ENCODE measurements around the gene NPR2. TPM values are rescaled to one million over a fixed set of nuclear protein-coding genes. Genes with fewer than 3 reads are reported as not detected.

Gene NPR2
- 11.1 TPM for polyA plus RNA-seq (2013, experiment 1 of 2)
- 10.5 TPM for polyA plus RNA-seq (2013, experiment 2 of 2)

DNA sequence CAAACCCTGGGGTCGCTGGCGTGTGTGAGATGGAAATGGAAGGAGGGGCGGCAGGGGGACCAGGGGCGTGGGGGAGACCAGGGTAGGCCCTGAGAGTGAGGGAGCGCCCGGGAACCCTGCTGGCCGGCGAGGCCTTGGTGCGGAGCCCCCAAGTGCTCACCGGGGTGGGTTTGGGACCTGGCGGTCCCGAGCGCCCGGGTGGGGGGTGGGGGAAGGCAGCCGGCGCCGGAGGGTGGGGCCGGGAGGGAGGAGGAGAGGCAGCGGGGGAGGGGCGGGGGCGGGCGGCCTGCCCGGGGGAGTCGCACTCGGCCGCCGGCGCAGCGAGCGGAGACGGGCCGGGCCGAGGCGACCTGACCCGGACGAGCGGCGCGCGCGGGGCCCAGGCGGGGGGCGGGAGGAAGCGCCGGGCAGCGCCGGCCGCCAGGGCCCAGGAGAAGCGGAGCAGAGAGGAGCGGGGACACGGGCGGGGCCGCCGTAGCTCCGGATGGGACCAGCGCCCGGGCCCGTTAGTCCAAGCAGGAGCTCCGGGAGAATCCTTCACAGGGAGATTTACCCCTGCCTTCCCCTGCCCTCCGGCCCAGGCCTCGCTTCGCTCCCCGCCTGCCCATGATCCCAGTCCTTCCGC lies at the start of gene NPR2:
Gene NPR2, plus strand, starts transcription at position 295 of the 625 bp plus-strand sequence. CDS start 818 bp downstream, outside the sequence.
- peak within 1 kb of the TSS; percentile 81 for H3K9ac ChIP-seq (ENCODE audit: low read depth, low read length)
- no peak within 1 kb of the TSS for H3K27ac ChIP-seq (ENCODE audit: low read depth, low read length)
- H3K36me3 ChIP-seq (ENCODE audit: insufficient read depth, low read length) = peaks cover under 1% of the 10 kb centered on the region; the same call in 1 of the 2 replicates
- H3K4me1 ChIP-seq (ENCODE audit: insufficient read depth, low read length) = peaks cover 6% of the 10 kb centered on the region
- 1% methylated on average over 56 of the region's 64 CpGs for WGBS
- H3K4me3 ChIP-seq (ENCODE audit: low read length) = peak within 1 kb of the TSS; percentile 68
- no peaks in the 10 kb centered on the region for H3K9me3 ChIP-seq (ENCODE audit: insufficient read depth, low read depth, low read length)
- H3K27me3 ChIP-seq (ENCODE audit: insufficient read depth, low read length) = peaks cover 5% of the 10 kb centered on the region

- H3K4me1 ChIP-seq (ENCODE audit: insufficient read depth, low read length) = peaks cover 2% of the 10 kb centered on the region; the same call in 1 of the 2 replicates
- WGBS = 96% methylated on average over 7 of the region's 7 CpGs
- no peak overlapping the region for H3K27ac ChIP-seq (ENCODE audit: low read depth, low read length)
- H3K9ac ChIP-seq (ENCODE audit: low read depth, low read length) = no peak overlapping the region
- H3K27me3 ChIP-seq (ENCODE audit: insufficient read depth, low read length) = no peaks in the 10 kb centered on the region
- H3K36me3 ChIP-seq (ENCODE audit: insufficient read depth, low read length) = peaks cover 87% of the 10 kb centered on the region
- H3K9me3 ChIP-seq (ENCODE audit: insufficient read depth, low read depth, low read length) = no peaks in the 10 kb centered on the region
- H3K4me3 ChIP-seq (ENCODE audit: low read length) = no peak overlapping the region
Measured at GRCh38 chr9:35741740-35742139, 49.7 kb upstream of the NPR2 start.

DNA sequence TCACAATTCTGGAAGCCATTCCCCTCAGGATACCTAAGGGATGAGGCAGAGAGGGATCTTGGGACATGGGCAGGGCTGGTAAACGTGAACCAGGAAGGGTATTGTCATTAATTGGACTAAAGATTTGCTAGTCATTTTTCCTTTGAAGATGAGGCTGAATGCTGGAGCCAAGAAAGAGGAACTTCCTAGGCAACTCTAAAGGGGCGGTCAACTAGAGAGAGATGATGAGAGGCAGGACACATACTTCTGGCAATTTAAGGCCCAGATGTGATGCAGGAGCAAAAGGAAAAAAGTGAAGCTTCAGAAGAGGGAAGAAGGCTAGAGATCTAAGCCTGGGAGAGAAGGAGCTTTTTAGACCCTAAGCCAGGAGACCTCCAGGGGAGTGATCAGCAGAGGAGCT lies 47.9 kb upstream of the NPR2 start:
- Histone ChIP-seq H3K9me3 (ENCODE audit: insufficient read depth, low read depth, low read length) (no peaks in the 10 kb centered on the region), H3K36me3 (ENCODE audit: insufficient read depth, low read length) (peaks cover 70% of the 10 kb centered on the region), H3K27me3 (ENCODE audit: insufficient read depth, low read length) (no peaks in the 10 kb centered on the region), H3K4me3 (ENCODE audit: low read length) (no peak overlapping the region), H3K4me1 (ENCODE audit: insufficient read depth, low read length) (peaks cover 11% of the 10 kb centered on the region), H3K27ac (ENCODE audit: low read depth, low read length) (no peak overlapping the region), H3K9ac (ENCODE audit: low read depth, low read length) (no peak overlapping the region)
- 90% methylated on average over 2 of the region's 2 CpGs for WGBS

DNA sequence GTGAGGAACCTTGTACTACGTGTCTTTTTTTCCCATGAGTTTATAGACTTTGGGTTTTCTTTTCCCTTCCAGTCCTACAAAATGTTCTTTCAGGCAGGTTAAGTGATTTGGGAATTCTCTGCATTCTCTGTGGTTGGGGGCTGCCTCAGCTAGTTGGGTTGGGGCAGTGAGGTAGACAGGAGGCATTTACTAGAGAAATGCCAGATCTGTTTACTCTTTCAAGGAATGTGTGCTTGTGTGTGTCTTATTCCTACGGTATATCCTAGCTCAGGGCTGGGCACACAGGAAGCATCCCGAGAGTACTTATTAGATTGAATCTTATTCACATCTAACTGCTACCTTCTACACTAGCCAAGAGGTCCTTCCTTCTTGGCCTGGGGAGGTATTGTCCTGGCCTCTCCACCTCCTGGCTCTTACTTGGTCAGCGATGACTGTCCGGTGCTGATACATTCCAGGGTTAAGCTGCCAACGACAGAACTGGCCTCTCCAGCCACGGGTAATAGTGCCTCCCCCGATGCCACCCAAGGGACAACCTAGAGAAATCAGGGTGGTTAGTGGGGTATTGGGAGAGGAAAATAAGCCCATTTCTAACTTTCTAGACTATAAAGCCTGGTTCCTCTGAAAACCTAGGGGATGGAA lies 47.4 kb upstream of the NPR2 start:
- peaks cover 65% of the 10 kb centered on the region for H3K36me3 ChIP-seq (ENCODE audit: insufficient read depth, low read length)
- H3K27me3 ChIP-seq (ENCODE audit: insufficient read depth, low read length) = no peaks in the 10 kb centered on the region
- no peak overlapping the region for H3K27ac ChIP-seq (ENCODE audit: low read depth, low read length)
- no peak overlapping the region for H3K9ac ChIP-seq (ENCODE audit: low read depth, low read length)
- H3K4me3 ChIP-seq (ENCODE audit: low read length) = no peak overlapping the region
- peaks cover 11% of the 10 kb centered on the region for H3K4me1 ChIP-seq (ENCODE audit: insufficient read depth, low read length)
- no peaks in the 10 kb centered on the region for H3K9me3 ChIP-seq (ENCODE audit: insufficient read depth, low read depth, low read length)
- 95% methylated on average over 8 of the region's 8 CpGs for WGBS

DNA sequence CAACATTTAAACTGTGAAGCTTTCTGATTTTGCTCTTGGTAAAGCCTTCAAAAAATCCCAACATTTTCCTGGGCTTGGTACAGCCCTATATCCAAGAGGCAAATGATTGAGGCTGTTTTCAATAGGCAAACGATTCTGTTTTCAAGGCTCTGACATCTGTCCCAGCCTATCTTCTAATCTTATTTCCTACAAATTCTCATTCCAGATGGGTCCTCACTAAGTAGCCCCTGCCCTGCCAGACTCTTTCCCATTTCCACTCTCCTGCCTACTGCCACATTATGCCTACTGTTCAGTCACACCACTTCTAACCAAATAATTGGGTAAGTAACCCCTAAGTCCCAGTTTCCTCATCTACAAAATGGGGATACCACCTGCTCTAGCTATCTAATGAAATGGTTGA lies 45.8 kb upstream of the NPR2 start:
- 97% methylated on average over 1 of the region's 1 CpG for WGBS
- H3K27me3 ChIP-seq (ENCODE audit: insufficient read depth, low read length) = no peaks in the 10 kb centered on the region
- peaks cover 49% of the 10 kb centered on the region for H3K36me3 ChIP-seq (ENCODE audit: insufficient read depth, low read length)
- peaks cover 14% of the 10 kb centered on the region for H3K4me1 ChIP-seq (ENCODE audit: insufficient read depth, low read length)
- no peak overlapping the region for H3K27ac ChIP-seq (ENCODE audit: low read depth, low read length)
- no peaks in the 10 kb centered on the region for H3K9me3 ChIP-seq (ENCODE audit: insufficient read depth, low read depth, low read length)
- H3K9ac ChIP-seq (ENCODE audit: low read depth, low read length) = no peak overlapping the region
- H3K4me3 ChIP-seq (ENCODE audit: low read length) = no peak overlapping the region

- H3K9me3 ChIP-seq (ENCODE audit: insufficient read depth, low read depth, low read length) = no peaks in the 10 kb centered on the region
- peaks cover 14% of the 10 kb centered on the region for H3K4me1 ChIP-seq (ENCODE audit: insufficient read depth, low read length)
- H3K4me3 ChIP-seq (ENCODE audit: low read length) = peak overlapping the region; percentile 97
- H3K27me3 ChIP-seq (ENCODE audit: insufficient read depth, low read length) = no peaks in the 10 kb centered on the region
- H3K9ac ChIP-seq (ENCODE audit: low read depth, low read length) = no peak overlapping the region
- no peak overlapping the region for H3K27ac ChIP-seq (ENCODE audit: low read depth, low read length)
- peaks cover 49% of the 10 kb centered on the region for H3K36me3 ChIP-seq (ENCODE audit: insufficient read depth, low read length)
- 79% methylated on average over 3 of the region's 3 CpGs for WGBS
Measured at GRCh38 chr9:35746583-35746982, 44.8 kb upstream of the NPR2 start.

DNA sequence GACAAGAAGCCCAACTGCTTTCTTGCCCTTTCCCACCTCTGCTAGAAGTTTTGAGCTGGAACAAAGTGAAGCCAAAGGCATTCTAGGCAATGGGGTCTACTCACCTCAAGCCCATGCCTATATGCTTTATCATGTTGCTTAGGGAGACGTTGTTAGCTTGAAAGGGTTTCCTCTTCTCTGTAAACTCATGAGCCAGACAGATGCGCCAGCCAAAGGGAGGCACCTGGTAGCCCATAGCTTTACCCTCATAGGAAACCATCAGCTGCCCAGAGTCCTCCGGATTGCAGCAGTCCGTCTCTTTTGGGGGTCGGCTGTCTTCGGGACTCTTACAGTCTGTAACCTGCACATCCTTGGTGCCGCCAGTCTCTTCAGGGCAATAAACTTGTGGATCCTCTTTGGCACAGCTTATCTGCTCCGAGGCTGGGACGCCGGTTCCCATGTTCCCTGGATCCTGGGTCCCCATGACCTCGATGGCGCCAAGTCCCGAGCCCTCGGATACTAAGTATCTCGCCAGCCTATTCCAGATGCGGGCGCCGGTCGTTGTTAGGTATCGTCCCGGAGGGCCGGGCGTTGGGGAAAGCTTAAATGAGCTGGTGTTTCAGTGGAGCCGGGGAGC lies 43.0 kb upstream of the NPR2 start:
- Histone ChIP-seq H3K36me3 (ENCODE audit: insufficient read depth, low read length) (peaks cover 49% of the 10 kb centered on the region), H3K9ac (ENCODE audit: low read depth, low read length) (peak overlapping the region; percentile 74), H3K9me3 (ENCODE audit: insufficient read depth, low read depth, low read length) (no peaks in the 10 kb centered on the region), H3K4me1 (ENCODE audit: insufficient read depth, low read length) (peaks cover 14% of the 10 kb centered on the region), H3K27me3 (ENCODE audit: insufficient read depth, low read length) (no peaks in the 10 kb centered on the region), H3K27ac (ENCODE audit: low read depth, low read length) (peak overlapping the region; percentile 91; the same call in 1 of the 2 replicates), H3K4me3 (ENCODE audit: low read length) (peak overlapping the region; percentile 97)
- 1% methylated on average over 24 of the region's 24 CpGs for WGBS

- no peaks in the 10 kb centered on the region for H3K27me3 ChIP-seq (ENCODE audit: insufficient read depth, low read length)
- peak within 1 kb of the TSS; percentile 74 for H3K9ac ChIP-seq (ENCODE audit: low read depth, low read length)
- peaks cover 49% of the 10 kb centered on the region for H3K36me3 ChIP-seq (ENCODE audit: insufficient read depth, low read length)
- H3K4me1 ChIP-seq (ENCODE audit: insufficient read depth, low read length) = peaks cover 14% of the 10 kb centered on the region
- H3K4me3 ChIP-seq (ENCODE audit: low read length) = peak within 1 kb of the TSS; percentile 97
- no peaks in the 10 kb centered on the region for H3K9me3 ChIP-seq (ENCODE audit: insufficient read depth, low read depth, low read length)
- peak within 1 kb of the TSS; percentile 91; the same call in 1 of the 2 replicates for H3K27ac ChIP-seq (ENCODE audit: low read depth, low read length)
- under 1% methylated on average over 69 of the region's 69 CpGs for WGBS
Measured at GRCh38 chr9:35748858-35749514, 42.4 kb upstream of the NPR2 start, which contains the start of the genes GBA2 and RGP1. TSS of gene GBA2 (minus strand) at chr9:35749228. CDS start at chr9:35748704, 524 bp downstream. TSS of gene RGP1 (plus strand) at chr9:35749287. CDS start at chr9:35749756, 469 bp downstream.

DNA sequence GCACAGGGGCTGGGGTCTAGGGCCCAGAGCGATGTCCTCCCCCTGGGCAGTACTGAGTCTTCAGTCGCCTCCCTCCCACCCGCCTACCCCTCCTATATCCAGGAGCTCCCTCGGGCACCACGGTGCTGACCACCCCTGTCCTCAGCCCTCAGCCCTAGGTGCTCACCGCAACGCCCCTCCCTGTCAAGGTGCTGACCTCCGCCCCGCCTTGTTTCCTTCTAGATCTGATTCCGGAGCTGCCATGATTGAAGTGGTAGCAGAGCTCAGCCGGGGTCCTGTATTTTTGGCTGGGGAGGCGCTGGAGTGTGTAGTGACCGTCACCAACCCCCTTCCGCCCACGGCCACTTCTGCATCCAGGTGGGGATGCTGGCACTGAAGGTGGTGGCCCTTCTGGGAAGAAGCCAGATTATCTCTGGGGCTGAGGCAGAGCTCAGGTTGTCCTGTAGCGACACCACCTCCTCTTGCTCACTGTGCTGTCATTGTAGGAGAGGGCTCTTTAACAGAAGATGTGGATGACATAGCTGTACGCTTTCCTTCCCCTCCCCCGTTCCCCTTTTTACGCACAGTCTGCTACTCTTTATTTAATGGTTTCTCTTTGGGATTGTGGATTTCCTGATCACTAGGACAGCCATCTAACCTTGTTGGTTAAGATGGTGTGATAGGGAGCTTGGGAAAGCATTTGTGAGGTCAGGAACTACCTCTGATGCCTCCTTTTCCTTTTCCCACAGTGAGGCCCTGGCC lies 41.7 kb upstream of the NPR2 start:
- peaks cover 14% of the 10 kb centered on the region for H3K4me1 ChIP-seq (ENCODE audit: insufficient read depth, low read length)
- H3K9me3 ChIP-seq (ENCODE audit: insufficient read depth, low read depth, low read length) = no peaks in the 10 kb centered on the region
- H3K36me3 ChIP-seq (ENCODE audit: insufficient read depth, low read length) = peaks cover 44% of the 10 kb centered on the region
- peak overlapping the region; percentile 97 for H3K4me3 ChIP-seq (ENCODE audit: low read length)
- H3K27me3 ChIP-seq (ENCODE audit: insufficient read depth, low read length) = no peaks in the 10 kb centered on the region
- peak overlapping the region; percentile 74 for H3K9ac ChIP-seq (ENCODE audit: low read depth, low read length)
- 11% methylated on average over 18 of the region's 19 CpGs for WGBS
- H3K27ac ChIP-seq (ENCODE audit: low read depth, low read length) = peak overlapping the region; percentile 91; the same call in 1 of the 2 replicates

DNA sequence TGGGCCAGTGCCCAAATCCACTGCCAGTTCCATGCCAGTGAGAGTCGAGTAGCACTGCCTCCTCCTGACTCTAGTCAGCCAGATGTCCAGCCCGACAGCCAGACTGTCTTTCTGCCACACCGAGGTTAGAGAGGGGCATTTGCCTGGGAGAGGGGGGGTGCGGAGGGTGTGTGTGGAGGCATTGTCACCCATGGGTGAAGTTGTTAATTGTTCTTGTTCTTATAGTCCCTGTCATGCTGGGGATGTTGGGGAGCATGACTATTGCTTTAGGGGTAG lies 41.2 kb upstream of the NPR2 start:
- H3K36me3 ChIP-seq (ENCODE audit: insufficient read depth, low read length) = peaks cover 42% of the 10 kb centered on the region
- peak overlapping the region; percentile 97 for H3K4me3 ChIP-seq (ENCODE audit: low read length)
- no peaks in the 10 kb centered on the region for H3K27me3 ChIP-seq (ENCODE audit: insufficient read depth, low read length)
- H3K4me1 ChIP-seq (ENCODE audit: insufficient read depth, low read length) = peaks cover 14% of the 10 kb centered on the region
- H3K9me3 ChIP-seq (ENCODE audit: insufficient read depth, low read depth, low read length) = no peaks in the 10 kb centered on the region
- H3K9ac ChIP-seq (ENCODE audit: low read depth, low read length) = no peak overlapping the region
- 88% methylated on average over 4 of the region's 4 CpGs for WGBS
- H3K27ac ChIP-seq (ENCODE audit: low read depth, low read length) = no peak overlapping the region; the same call in 1 of the 2 replicates

All from HUES64 (cell line).